ENCODE measurements around the gene KIF26B. TPM values are rescaled to one million over a fixed set of nuclear protein-coding genes. Genes with fewer than 3 reads are reported as not detected.

KIF26B gene
- polyA plus RNA-seq, 1 donor (not counting 4 experiments of a cell fraction or from before 2014, with no cell fraction given) = 0.58 TPM

- FAIRE-seq (no peak), DNase-seq (ENCODE audit: low read depth, low spot score) (no peak)
- no peak overlapping the region for H2AFZ ChIP-seq (ENCODE audit: control insufficient read depth, low read length)
- H3K27ac ChIP-seq (ENCODE audit: control insufficient read depth, insufficient read depth, low read length) = no peak overlapping the region
- TF ChIP-seq EZH2 (IDR thresholded peaks at IDR 0.05; ENCODE audit: low read length) = no peak
- no peak overlapping the region for H3K4me3 ChIP-seq (ENCODE audit: control insufficient read depth in 2 of 3, extremely low read depth in 1 of 3, insufficient read depth in 2 of 3, low read depth in 1 of 3, low read length in 3 of 3)
- no peaks in the 10 kb centered on the region for H3K36me3 ChIP-seq (ENCODE audit: control insufficient read depth in 2 of 2, extremely low read depth in 1 of 2, insufficient read depth in 2 of 2, low read length in 2 of 2)
- H3K9ac ChIP-seq (ENCODE audit: control insufficient read depth, extremely low read depth, insufficient read depth, low read length) = no peak overlapping the region
- dilution Hi-C loops (cut with MboI; ENCODE audit: extremely low pct_ligation_motif_present, low sequenced_read_pairs) = no loop called here
- no peaks in the 10 kb centered on the region for H3K27me3 ChIP-seq (ENCODE audit: control insufficient read depth, extremely low read depth, insufficient read depth, low read length)
- no peaks in the 10 kb centered on the region for H3K4me1 ChIP-seq (ENCODE audit: control insufficient read depth, extremely low read depth, insufficient read depth, low read length)
- no peak overlapping the region for H3K4me2 ChIP-seq (ENCODE audit: control insufficient read depth, extremely low read depth, insufficient read depth, low read depth, low read length)
- no peaks in the 10 kb centered on the region for H3K9me1 ChIP-seq (ENCODE audit: control insufficient read depth, extremely low read depth, insufficient read depth, low read length)
- H3K79me2 ChIP-seq (ENCODE audit: control insufficient read depth, insufficient read depth, low read length) = no peaks in the 10 kb centered on the region
- peaks cover 5% of the 10 kb centered on the region for H3K9me3 ChIP-seq (ENCODE audit: control insufficient read depth, low read depth, low read length)
- H4K20me1 ChIP-seq (ENCODE audit: control insufficient read depth, extremely low read depth, insufficient read depth, low read length) = no peaks in the 10 kb centered on the region
Observed at GRCh38 chr1:245645894-245646293, 491.1 kb downstream of the KIF26B start.

GRCh38 chr1:245648749-245649522 is 494.2 kb downstream of the KIF26B start:
- no peak overlapping the region for H3K4me3 ChIP-seq (ENCODE audit: control insufficient read depth in 2 of 3, extremely low read depth in 1 of 3, insufficient read depth in 2 of 3, low read depth in 1 of 3, low read length in 3 of 3)
- no peaks in the 10 kb centered on the region for H3K4me1 ChIP-seq (ENCODE audit: control insufficient read depth, extremely low read depth, insufficient read depth, low read length)
- DNase-seq (ENCODE audit: low read depth, low spot score) = no peak
- no peaks in the 10 kb centered on the region for H3K79me2 ChIP-seq (ENCODE audit: control insufficient read depth, insufficient read depth, low read length)
- no peak for FAIRE-seq
- no peak overlapping the region for H3K9ac ChIP-seq (ENCODE audit: control insufficient read depth, extremely low read depth, insufficient read depth, low read length)
- dilution Hi-C loops (cut with MboI; ENCODE audit: extremely low pct_ligation_motif_present, low sequenced_read_pairs) = no loop called here
- no peak overlapping the region for H3K27ac ChIP-seq (ENCODE audit: control insufficient read depth, insufficient read depth, low read length)
- TF ChIP-seq, protein P1, sequence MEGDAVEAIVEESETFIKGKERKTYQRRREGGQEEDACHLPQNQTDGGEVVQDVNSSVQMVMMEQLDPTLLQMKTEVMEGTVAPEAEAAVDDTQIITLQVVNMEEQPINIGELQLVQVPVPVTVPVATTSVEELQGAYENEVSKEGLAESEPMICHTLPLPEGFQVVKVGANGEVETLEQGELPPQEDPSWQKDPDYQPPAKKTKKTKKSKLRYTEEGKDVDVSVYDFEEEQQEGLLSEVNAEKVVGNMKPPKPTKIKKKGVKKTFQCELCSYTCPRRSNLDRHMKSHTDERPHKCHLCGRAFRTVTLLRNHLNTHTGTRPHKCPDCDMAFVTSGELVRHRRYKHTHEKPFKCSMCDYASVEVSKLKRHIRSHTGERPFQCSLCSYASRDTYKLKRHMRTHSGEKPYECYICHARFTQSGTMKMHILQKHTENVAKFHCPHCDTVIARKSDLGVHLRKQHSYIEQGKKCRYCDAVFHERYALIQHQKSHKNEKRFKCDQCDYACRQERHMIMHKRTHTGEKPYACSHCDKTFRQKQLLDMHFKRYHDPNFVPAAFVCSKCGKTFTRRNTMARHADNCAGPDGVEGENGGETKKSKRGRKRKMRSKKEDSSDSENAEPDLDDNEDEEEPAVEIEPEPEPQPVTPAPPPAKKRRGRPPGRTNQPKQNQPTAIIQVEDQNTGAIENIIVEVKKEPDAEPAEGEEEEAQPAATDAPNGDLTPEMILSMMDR (optimal IDR thresholded peaks at IDR 0.05 in 1 of 3, IDR thresholded peaks at IDR 0.05 in 1 of 3, conservative IDR thresholded peaks at IDR 0.05 in 1 of 3; ENCODE audit: extremely low read depth in 1 of 3, insufficient read depth in 2 of 3, low read length in 3 of 3) = no peak
- TF ChIP-seq EZH2 (IDR thresholded peaks at IDR 0.05; ENCODE audit: low read length) = no peak
- no peaks in the 10 kb centered on the region for H3K27me3 ChIP-seq (ENCODE audit: control insufficient read depth, extremely low read depth, insufficient read depth, low read length)
- H4K20me1 ChIP-seq (ENCODE audit: control insufficient read depth, extremely low read depth, insufficient read depth, low read length) = no peaks in the 10 kb centered on the region
- no peaks in the 10 kb centered on the region for H3K36me3 ChIP-seq (ENCODE audit: control insufficient read depth in 2 of 2, extremely low read depth in 1 of 2, insufficient read depth in 2 of 2, low read length in 2 of 2)
- H2AFZ ChIP-seq (ENCODE audit: control insufficient read depth, low read length) = no peak overlapping the region
- peaks cover 3% of the 10 kb centered on the region for H3K9me3 ChIP-seq (ENCODE audit: control insufficient read depth, low read depth, low read length)
- H3K9me1 ChIP-seq (ENCODE audit: control insufficient read depth, extremely low read depth, insufficient read depth, low read length) = no peaks in the 10 kb centered on the region
- H3K4me2 ChIP-seq (ENCODE audit: control insufficient read depth, extremely low read depth, insufficient read depth, low read depth, low read length) = no peak overlapping the region
